Mesendoderm (in vitro differentiated cells): ENCODE measurements around the gene ZDHHC13.

Source experiments
- DNase-seq: peaks from one replicate; pipeline ENCODE4 v3.0.0; 2013
- H2AK5ac ChIP-seq: 2 replicates; pipeline ENCODE4 v1.6.1; 2013; ENCODE audit warnings: low read length, inconsistent platforms
- H2BK120ac ChIP-seq: 2 replicates; pipeline ENCODE4 v1.6.1; 2013; ENCODE audit warnings: low read depth, mild to moderate bottlenecking, low read length, moderate library complexity, mixed read lengths
- H2BK15ac ChIP-seq: replicated peaks from 2 replicates; pipeline ENCODE4 v1.6.1; 2013; ENCODE audit warnings: low read depth, mild to moderate bottlenecking, moderate library complexity
- H2BK5ac ChIP-seq: 2 replicates; pipeline ENCODE4 v1.6.1; 2013; ENCODE audit warnings: low read length, inconsistent platforms
- H3K18ac ChIP-seq: 2 replicates; pipeline ENCODE4 v1.6.1; 2013; ENCODE audit warnings: mild to moderate bottlenecking, low read length, mixed read lengths
- H3K23ac ChIP-seq: one replicate; pipeline ENCODE4 v1.6.1; 2013; ENCODE audit warnings: low read length
- H3K27ac ChIP-seq: 2 replicates; pipeline ENCODE4 v1.5.1; 2013; ENCODE audit warnings: low read depth, mild to moderate bottlenecking, inconsistent platforms, low read length, moderate library complexity
- H3K27me3 ChIP-seq: 2 replicates; pipeline ENCODE4 v1.6.1; 2013; ENCODE audit warnings: low read length, control low read depth, mild to moderate bottlenecking, inconsistent platforms; ENCODE audit not compliant: insufficient read depth, poor library complexity
- H3K36me3 ChIP-seq: 2 replicates; pipeline ENCODE4 v1.6.1; 2013; ENCODE audit warnings: low read length, inconsistent platforms; ENCODE audit not compliant: control insufficient read depth, insufficient read depth
- H3K4ac ChIP-seq: one replicate; pipeline ENCODE4 v1.6.1; 2013; ENCODE audit warnings: low read depth, mild to moderate bottlenecking, low read length, moderate library complexity
- H3K4me1 ChIP-seq: 2 replicates; pipeline ENCODE4 v1.6.1; 2013; ENCODE audit warnings: low read depth, low read length, inconsistent platforms; ENCODE audit not compliant: control insufficient read depth
- H3K4me2 ChIP-seq: 2 replicates; pipeline ENCODE4 v1.6.1; 2013; ENCODE audit warnings: low read length
- H3K4me3 ChIP-seq: 2 replicates; pipeline ENCODE4 v1.5.1; 2013; ENCODE audit warnings: mild to moderate bottlenecking, low read length
- H3K56ac ChIP-seq: one replicate; pipeline ENCODE4 v1.6.1; 2013; ENCODE audit warnings: low read length
- H3K79me1 ChIP-seq: 2 replicates; pipeline ENCODE4 v1.6.1; 2013; ENCODE audit warnings: low read length, inconsistent platforms
- H3K79me2 ChIP-seq: 2 replicates; pipeline ENCODE4 v1.6.1; 2013; ENCODE audit warnings: mild to moderate bottlenecking, low read length; ENCODE audit not compliant: control insufficient read depth, insufficient read depth
- H3K9ac ChIP-seq: 2 replicates; pipeline ENCODE4 v1.6.1; 2013; ENCODE audit warnings: low read length, inconsistent platforms
- H4K5ac ChIP-seq: one replicate; pipeline ENCODE4 v1.6.1; 2013; ENCODE audit warnings: low read length
- H4K8ac ChIP-seq: one replicate; pipeline ENCODE4 v1.6.1; 2013; ENCODE audit warnings: low read depth, mild to moderate bottlenecking, control low read depth, low read length, moderate library complexity
- WGBS: extraction: QIAGEN DNeasy Blood & Tissue Kit; methylation state at CpG from one replicate; pipeline ENCODE4 v1.1.7; 2013; ENCODE audit warnings: low lambda C conversion rate, missing lambda C conversion rate; ENCODE audit not compliant: insufficient coverage; ENCODE audit errors: extremely low coverage; 5-methylcytosine and 5-hydroxymethylcytosine counted together

The ZDHHC13 gene

GRCh38 chr11:19092850-19093249 is 24.1 kb upstream of the ZDHHC13 start:
- H3K79me1 ChIP-seq, result no peaks in the 10 kb centered on the region
- no CpG with 5 or more reads among the region's 2 CpGs for WGBS
- H4K8ac ChIP-seq, result no peak overlapping the region
- H3K79me2 ChIP-seq, result no peaks in the 10 kb centered on the region
- no peak overlapping the region for H3K23ac ChIP-seq
- H3K9ac ChIP-seq, result no peak overlapping the region
- H2BK120ac ChIP-seq, result no peak overlapping the region
- H2AK5ac ChIP-seq, result no peak overlapping the region
- H3K56ac ChIP-seq, result no peak overlapping the region
- H3K36me3 ChIP-seq, result no peaks in the 10 kb centered on the region
- H3K4me2 ChIP-seq, result no peak overlapping the region
- H2BK5ac ChIP-seq, result no peak overlapping the region
- H3K27ac ChIP-seq, result no peak overlapping the region
- H3K4ac ChIP-seq, result no peak overlapping the region
- H3K18ac ChIP-seq, result no peak overlapping the region
- H3K27me3 ChIP-seq, result no peaks in the 10 kb centered on the region
- no peaks in the 10 kb centered on the region for H3K4me1 ChIP-seq
- no peak overlapping the region for H4K5ac ChIP-seq
- H3K4me3 ChIP-seq, result no peak overlapping the region
- H2BK15ac ChIP-seq, result no peak overlapping the region
- DNase-seq, result no peak

- Histone ChIP-seq H3K79me2 (no peaks in the 10 kb centered on the region), H2AK5ac (no peak overlapping the region), H4K8ac (no peak overlapping the region), H4K5ac (no peak overlapping the region), H2BK120ac (no peak overlapping the region), H3K4ac (no peak overlapping the region), H3K23ac (no peak overlapping the region), H3K56ac (no peak overlapping the region), H2BK15ac (no peak overlapping the region), H2BK5ac (no peak overlapping the region), H3K4me3 (no peak overlapping the region), H3K27ac (no peak overlapping the region), H3K4me1 (no peaks in the 10 kb centered on the region), H3K27me3 (no peaks in the 10 kb centered on the region), H3K4me2 (no peak overlapping the region), H3K18ac (no peak overlapping the region), H3K9ac (no peak overlapping the region), H3K79me1 (no peaks in the 10 kb centered on the region), H3K36me3 (no peaks in the 10 kb centered on the region)
- no CpG with 5 or more reads among the region's 4 CpGs for WGBS
- DNase-seq, result no peak
Observed at GRCh38 chr11:19093976-19094375, 23.0 kb upstream of the ZDHHC13 start.

DNA sequence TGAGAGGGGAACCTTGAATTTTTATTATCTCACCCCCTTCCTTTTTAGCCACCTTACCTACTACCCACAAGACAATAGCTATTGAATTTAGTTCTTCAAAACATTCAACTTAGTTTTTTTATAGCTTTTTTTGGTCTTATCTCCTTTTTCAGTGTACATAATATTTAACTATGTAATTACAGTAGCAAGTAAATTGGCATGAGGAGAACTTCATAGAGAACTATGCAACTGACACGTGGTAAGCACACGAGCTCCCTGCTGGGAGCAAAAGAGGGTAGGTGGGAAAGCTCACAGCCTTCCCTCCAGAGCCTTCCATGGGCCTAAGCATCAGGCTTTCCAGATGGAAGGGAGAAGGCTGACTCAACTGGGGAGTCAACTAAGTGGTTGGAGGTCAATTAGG is 22.1 kb upstream of the ZDHHC13 start:
- Histone ChIP-seq H4K8ac (no peak overlapping the region), H3K27me3 (no peaks in the 10 kb centered on the region), H4K5ac (no peak overlapping the region), H2BK15ac (no peak overlapping the region), H3K23ac (no peak overlapping the region), H2BK120ac (no peak overlapping the region), H2AK5ac (no peak overlapping the region), H3K18ac (no peak overlapping the region), H3K36me3 (no peaks in the 10 kb centered on the region), H3K4ac (no peak overlapping the region), H3K79me2 (no peaks in the 10 kb centered on the region), H3K4me2 (no peak overlapping the region), H3K79me1 (no peaks in the 10 kb centered on the region), H3K9ac (no peak overlapping the region), H3K4me3 (no peak overlapping the region), H3K4me1 (no peaks in the 10 kb centered on the region), H3K56ac (no peak overlapping the region), H2BK5ac (no peak overlapping the region), H3K27ac (no peak overlapping the region)
- no peak for DNase-seq
- WGBS, result no CpG with 5 or more reads among the region's 2 CpGs

GRCh38 chr11:19099093-19099492 is 17.9 kb upstream of the ZDHHC13 start:
- H3K4me3 ChIP-seq, result no peak overlapping the region
- H2BK120ac ChIP-seq, result no peak overlapping the region
- H3K23ac ChIP-seq, result no peak overlapping the region
- no peak overlapping the region for H2BK15ac ChIP-seq
- no peak overlapping the region for H2AK5ac ChIP-seq
- H3K27me3 ChIP-seq, result no peaks in the 10 kb centered on the region
- H3K36me3 ChIP-seq, result no peaks in the 10 kb centered on the region
- DNase-seq, result no peak
- H3K4me2 ChIP-seq, result no peak overlapping the region
- H4K5ac ChIP-seq, result no peak overlapping the region
- H3K79me1 ChIP-seq, result no peaks in the 10 kb centered on the region
- no peak overlapping the region for H4K8ac ChIP-seq
- no peak overlapping the region for H3K9ac ChIP-seq
- no peak overlapping the region for H3K56ac ChIP-seq
- no peak overlapping the region for H3K27ac ChIP-seq
- H3K79me2 ChIP-seq, result no peaks in the 10 kb centered on the region
- H2BK5ac ChIP-seq, result no peak overlapping the region
- H3K4me1 ChIP-seq, result no peaks in the 10 kb centered on the region
- WGBS, result no CpG with 5 or more reads among the region's 3 CpGs
- H3K18ac ChIP-seq, result no peak overlapping the region
- no peak overlapping the region for H3K4ac ChIP-seq

GRCh38 chr11:19100885-19101284 is 16.1 kb upstream of the ZDHHC13 start:
- Histone ChIP-seq H3K27me3 (no peaks in the 10 kb centered on the region), H2AK5ac (no peak overlapping the region), H3K36me3 (no peaks in the 10 kb centered on the region), H2BK15ac (no peak overlapping the region), H2BK120ac (no peak overlapping the region), H4K5ac (no peak overlapping the region), H2BK5ac (no peak overlapping the region), H3K4me1 (no peaks in the 10 kb centered on the region), H3K56ac (no peak overlapping the region), H3K9ac (no peak overlapping the region), H3K23ac (no peak overlapping the region), H3K79me1 (no peaks in the 10 kb centered on the region), H4K8ac (no peak overlapping the region), H3K27ac (no peak overlapping the region), H3K79me2 (no peaks in the 10 kb centered on the region), H3K4me3 (no peak overlapping the region), H3K4me2 (no peak overlapping the region), H3K4ac (no peak overlapping the region), H3K18ac (no peak overlapping the region)
- WGBS, result 100% methylated on average over 2 of the region's 4 CpGs
- DNase-seq, result no peak

GRCh38 chr11:19101796-19102520 is 15.0 kb upstream of the ZDHHC13 start:
- Histone ChIP-seq H3K56ac (no peak overlapping the region), H3K18ac (no peak overlapping the region), H2BK5ac (no peak overlapping the region), H3K4ac (no peak overlapping the region), H4K8ac (no peak overlapping the region), H3K79me2 (no peaks in the 10 kb centered on the region), H3K27me3 (no peaks in the 10 kb centered on the region), H2AK5ac (no peak overlapping the region), H3K79me1 (no peaks in the 10 kb centered on the region), H3K4me1 (no peaks in the 10 kb centered on the region), H3K9ac (no peak overlapping the region), H3K27ac (no peak overlapping the region), H2BK15ac (no peak overlapping the region), H2BK120ac (no peak overlapping the region), H3K4me3 (no peak overlapping the region), H3K36me3 (no peaks in the 10 kb centered on the region), H3K23ac (no peak overlapping the region), H3K4me2 (no peak overlapping the region), H4K5ac (no peak overlapping the region)
- DNase-seq, result no peak
- WGBS, result no CpG with 5 or more reads among the region's 4 CpGs
